ENCODE measurements around the gene LOXL4. TPM values are rescaled to one million over a fixed set of nuclear protein-coding genes. Genes with fewer than 3 reads are reported as not detected.

LOXL4 gene
- total RNA-seq, 1 experiment from 2014 or later, result 1.3 TPM

- H3K27ac ChIP-seq (ENCODE audit: low read depth, low read length), result no peak overlapping the region
- no peak overlapping the region for H3K4me3 ChIP-seq (replicated peaks in 1 of 2; ENCODE audit: low read depth in 1 of 2, low read length in 2 of 2)
- no peaks in the 10 kb centered on the region for H3K9me3 ChIP-seq (ENCODE audit: control insufficient read depth in 1 of 2, insufficient read depth in 1 of 2, low read depth in 1 of 2, low read length in 2 of 2)
- ATAC-seq, result no peak
- no peaks in the 10 kb centered on the region for H4K20me1 ChIP-seq (ENCODE audit: insufficient read depth)
- H3K27me3 ChIP-seq (ENCODE audit: insufficient read depth, low read length), result no peaks in the 10 kb centered on the region
- DNase-seq (ENCODE audit: low read depth, low spot score), result no peak
- no peak overlapping the region for H2AFZ ChIP-seq (ENCODE audit: low read depth, low read length, poor library complexity, severe bottlenecking)
- POLR2A ChIA-PET, result interaction anchor here (1.3 kb wide), 1 partner anchor 10 kb away, joined by 3 read pairs; no protein-coding TSS in a partner anchor
- no peak overlapping the region for H3K4me2 ChIP-seq (ENCODE audit: low read length)
- BruUV-seq (replicated peaks), result no TSS peak
- CTCF ChIA-PET, result interaction anchor here (1.5 kb wide), 1 partner anchor 10 kb away, joined by 7 read pairs; no protein-coding TSS in a partner anchor
- H3K9me2 ChIP-seq (ENCODE audit: insufficient read depth), result no peaks in the 10 kb centered on the region
- intact Hi-C loops (cut with micrococcal nuclease), result no loop called here
- no peaks in the 10 kb centered on the region for H3K36me3 ChIP-seq (ENCODE audit: control insufficient read depth in 1 of 2, insufficient read depth in 2 of 2, low read length in 2 of 2)
- no peaks in the 10 kb centered on the region for H3K79me2 ChIP-seq (ENCODE audit: insufficient read depth, low read length)
- RAD21 ChIA-PET (ENCODE audit: low non-redundant PET in 1 of 2, low total read pairs in 2 of 2, uncharacterized antibody in 2 of 2, unreplicated experiment in 2 of 2), result no interaction called here
- H3K4me1 ChIP-seq (ENCODE audit: control insufficient read depth in 1 of 2, insufficient read depth in 2 of 2, low read length in 2 of 2), result peaks cover 2 to 27% of the 10 kb centered on the region in 2 experiments; a peak in 2 of 4 replicates
- TF ChIP-seq SIN3A (IDR thresholded peaks at IDR 0.05; ENCODE audit: low read depth) (no peak), FOSL1 (IDR thresholded peaks at IDR 0.05; ENCODE audit: low read depth) (no peak), ATF3 (IDR thresholded peaks at IDR 0.05) (no peak), REST (IDR thresholded peaks at IDR 0.05; ENCODE audit: low read depth) (no peak), ZBTB33 (IDR thresholded peaks at IDR 0.05; ENCODE audit: extremely low read depth, insufficient replicate concordance, low read length) (no peak), EZH2 (IDR thresholded peaks at IDR 0.05) (no peak), POLR2AphosphoS5 (IDR thresholded peaks at IDR 0.05; ENCODE audit: low read depth, low read length) (no peak), YY1 (IDR thresholded peaks at IDR 0.05; ENCODE audit: extremely low read depth, insufficient replicate concordance, low read depth, low read length) (no peak), POLR2A (IDR thresholded peaks at IDR 0.05; ENCODE audit: borderline replicate concordance, extremely low read depth, insufficient read depth, insufficient read length) (no peak), SRF (IDR thresholded peaks at IDR 0.05; ENCODE audit: low read depth) (no peak), SP1 (IDR thresholded peaks at IDR 0.05; ENCODE audit: low read depth) (no peak), CEBPB (IDR thresholded peaks at IDR 0.05; ENCODE audit: low read depth) (no peak), ZFX (IDR thresholded peaks at IDR 0.05) (no peak), CBX3 (IDR thresholded peaks at IDR 0.05; ENCODE audit: low read depth) (no peak), JUND (IDR thresholded peaks at IDR 0.05) (no peak), CTCF (IDR thresholded peaks at IDR 0.05 in 2 of 3, conservative IDR thresholded peaks at IDR 0.05 in 1 of 3; ENCODE audit: borderline replicate concordance in 1 of 3, insufficient read depth in 1 of 3, low read depth in 2 of 3, low read length in 2 of 3) (no peak), TCF7L2 (IDR thresholded peaks at IDR 0.05; ENCODE audit: borderline replicate concordance, extremely low read depth, insufficient read depth, insufficient read length) (no peak), ZNF274 (IDR thresholded peaks at IDR 0.05; ENCODE audit: low read depth, low read length) (no peak), EZH2phosphoT487 (IDR thresholded peaks at IDR 0.05; ENCODE audit: borderline replicate concordance) (no peak), RAD21 (IDR thresholded peaks at IDR 0.05; ENCODE audit: low read depth) (no peak)
- no peak overlapping the region for H3K9ac ChIP-seq (ENCODE audit: low read length)
Observed at GRCh38 chr10:98313598-98313997, 45.6 kb upstream of the LOXL4 start.
